OCI-LY7 (cell line): Measurements from ENCODE around the gene APBB1IP. TPM values are rescaled to one million over a fixed set of nuclear protein-coding genes. Genes with fewer than 3 reads are reported as not detected.
A peak's percentile ranks its signal among the peaks of the same experiment; 100 is the strongest.

ENCODE experiments used
- BruUV-seq: library from RNA; stranded (reverse); fragments of 400-500 nt; replicated peaks from 2 replicates; lab custom pipeline; 2021; lab: Mats Ljungman, UMichigan
- CTCF ChIA-PET: fragments of 300-600 bp; sonication (Branson Sonifier 250); formaldehyde crosslinking; loops from one replicate; lab custom pipeline; 2022; ENCODE audit warnings: antibody characterized with exemption; ENCODE audit not compliant: unreplicated experiment; lab: Charles Lee
- POLR2A ChIA-PET: fragments of 300-600 bp; sonication (Branson Sonifier 250); formaldehyde crosslinking; loops from one replicate; lab custom pipeline; 2022; ENCODE audit warnings: antibody characterized with exemption; lab: Charles Lee
- DNase-seq: peaks from one replicate; pipeline ENCODE4 v3.0.0-alpha.2; 2015; ENCODE audit warnings: low spot score
- H2AFZ ChIP-seq: fragments of 200-600 bp; sonication (generic), shearing (Covaris generic); 2 replicates; pipeline ENCODE4 v1.6.1; 2014; ENCODE audit warnings: mild to moderate bottlenecking, antibody characterized with exemption, low read length, moderate library complexity
- H3K27ac ChIP-seq: fragments of 200-600 bp; sonication (generic); 2 replicates; pipeline ENCODE4 v1.5.1; 2014; ENCODE audit warnings: mixed run types, low read depth, mild to moderate bottlenecking, moderate library complexity, low read length, inconsistent platforms; ENCODE audit not compliant: poor library complexity, severe bottlenecking
- H3K36me3 ChIP-seq: fragments of 200-600 bp; sonication (generic); 2 replicates; pipeline ENCODE4 v1.6.1; 2014; ENCODE audit warnings: mild to moderate bottlenecking, antibody characterized with exemption, low read length, moderate library complexity, mixed read lengths; ENCODE audit not compliant: insufficient read depth
- H3K4me1 ChIP-seq: fragments of 200-600 bp; sonication (generic); 2 replicates; pipeline ENCODE4 v1.5.1; 2014; ENCODE audit warnings: mild to moderate bottlenecking, low read length; ENCODE audit not compliant: insufficient read depth, poor library complexity, severe bottlenecking
- H3K4me2 ChIP-seq: fragments of 200-600 bp; sonication (generic); 2 replicates; pipeline ENCODE4 v1.6.1; 2014; ENCODE audit warnings: mild to moderate bottlenecking, low read length
- H3K4me3 ChIP-seq: fragments of 200-600 bp; sonication (generic); 2 replicates; pipeline ENCODE4 v1.5.1; 2014; ENCODE audit warnings: mild to moderate bottlenecking, low read depth, low read length; ENCODE audit not compliant: poor library complexity, severe bottlenecking
- H3K79me2 ChIP-seq: fragments of 200-600 bp; sonication (generic); 2 replicates; pipeline ENCODE4 v1.6.1; 2016; ENCODE audit warnings: low read depth, mild to moderate bottlenecking, low read length, moderate library complexity, mixed read lengths; ENCODE audit not compliant: insufficient read depth
- H3K9me2 ChIP-seq: fragments of 200-600 bp; sonication (generic); 2 replicates; pipeline ENCODE4 v1.6.1; 2016; ENCODE audit warnings: mild to moderate bottlenecking, low read length, mixed read lengths; ENCODE audit not compliant: insufficient read depth
- H3K9me3 ChIP-seq: fragments of 200-600 bp; sonication (generic); 2 replicates; pipeline ENCODE4 v1.6.1; 2014; ENCODE audit warnings: mild to moderate bottlenecking, mixed run types, low read length, mixed read lengths
- H4K20me1 ChIP-seq: fragments of 200-600 bp; sonication (generic); 2 replicates; pipeline ENCODE4 v1.6.1; 2014; ENCODE audit warnings: mild to moderate bottlenecking, antibody characterized with exemption, low read length, moderate library complexity, mixed read lengths; ENCODE audit not compliant: insufficient read depth
- CTCF ChIP-seq: fragments of 200-600 bp; sonication (generic); conservative IDR thresholded peaks from 2 replicates; pipeline ENCODE4 v1.5.1; 2014; ENCODE audit warnings: mild to moderate bottlenecking, antibody characterized with exemption, low read length, moderate library complexity, mixed read lengths
- EZH2phosphoT487 ChIP-seq: fragments of 200-600 bp; sonication (generic); IDR thresholded peaks from 2 replicates; pipeline ENCODE4 v1.6.1; 2018; ENCODE audit warnings: low read depth, borderline replicate concordance, mild to moderate bottlenecking, mixed run types, antibody characterized with exemption, low read length, moderate library complexity, mixed read lengths
- intact Hi-C: fragments of 100-400 bp; cut with micrococcal nuclease; formaldehyde crosslinking; loops from one replicate; pipeline ENCODE4 v1.10.0; 2022; ENCODE audit not compliant: unreplicated experiment
- total RNA-seq, 2 experiments: library from RNA; depleted of rRNA in 1 of 2; stranded (reverse); fragments of >200 nt in 1 of 2; shearing (Covaris generic) in 1 of 2; gene quantifications; 2 replicates each; pipeline ENCODE4 v1.2.3, GENCODE V29; 2014 to 2022

The APBB1IP gene
- total RNA-seq, 2 experiments from 2014 or later, result 65.8 to 167 TPM

GRCh38 chr10:26448706-26449435 lies 10.7 kb downstream of the APBB1IP start:
- no TSS peak for BruUV-seq
- H3K4me2 ChIP-seq, result peak overlapping the region; percentile 74
- H3K9me2 ChIP-seq, result no peaks in the 10 kb centered on the region
- intact Hi-C loops, result loop anchor here (1.0 kb wide), 2 partner anchors 8 to 10 kb away; no protein-coding TSS in a partner anchor
- no peak for TF ChIP-seq EZH2phosphoT487
- peak; percentile 59 for TF ChIP-seq CTCF
- no peak overlapping the region for H2AFZ ChIP-seq
- H4K20me1 ChIP-seq, result no peaks in the 10 kb centered on the region
- ChIA-PET CTCF (no interaction called here), POLR2A (interaction anchor here (0.6 to 1.5 kb wide), 8 partner anchors 8 to 61 kb away, joined by 3 to 7 read pairs (median 3); no protein-coding TSS in a partner anchor)
- H3K4me1 ChIP-seq, result peaks cover 92% of the 10 kb centered on the region
- peaks cover 96% of the 10 kb centered on the region for H3K79me2 ChIP-seq
- H3K9me3 ChIP-seq, result peaks cover 23% of the 10 kb centered on the region
- H3K4me3 ChIP-seq, result peak overlapping the region; percentile 61
- peaks cover 76% of the 10 kb centered on the region for H3K36me3 ChIP-seq
- peak overlapping the region; percentile 95 for H3K27ac ChIP-seq
- DNase-seq, result peak; percentile 97

GRCh38 chr10:26449726-26450125 lies 11.6 kb downstream of the APBB1IP start:
- Histone ChIP-seq H3K9me3 (peaks cover 23% of the 10 kb centered on the region), H2AFZ (no peak overlapping the region), H3K79me2 (peaks cover 96% of the 10 kb centered on the region), H3K4me2 (peak overlapping the region; percentile 74), H4K20me1 (no peaks in the 10 kb centered on the region), H3K9me2 (no peaks in the 10 kb centered on the region), H3K36me3 (peaks cover 70% of the 10 kb centered on the region), H3K4me1 (peaks cover 94% of the 10 kb centered on the region), H3K4me3 (peak overlapping the region; percentile 61), H3K27ac (peak overlapping the region; percentile 95)
- POLR2A ChIA-PET, result interaction anchor here (0.9 to 1.5 kb wide), 2 partner anchors 11 to 19 kb away, joined by 3 to 7 read pairs; no protein-coding TSS in a partner anchor
- intact Hi-C loops, result loop anchor here (1.0 kb wide), 2 partner anchors 8 to 10 kb away; no protein-coding TSS in a partner anchor
- no TSS peak for BruUV-seq
- peak; percentile 55 for DNase-seq
- TF ChIP-seq CTCF, result no peak
- TF ChIP-seq EZH2phosphoT487, result no peak
- CTCF ChIA-PET, result interaction anchor here (0.6 kb wide), 1 partner anchor 31 kb away, joined by 3 read pairs; no protein-coding TSS in a partner anchor
